Activated T-helper 17 cell treated with anti-CD3 and anti-CD28 coated beads, Interleukin-2, amount 50 U/mL, for 72 hours (primary cell): ENCODE data around the gene RFX2. TPM values are rescaled to one million over a fixed set of nuclear protein-coding genes. Genes with fewer than 3 reads are reported as not detected.
"Not testable (repeated sequence)": the region's sequence is repeated elsewhere in the genome, so short reads cannot be mapped to it uniquely, and the experiment has no call there.

Source experiments
- ATAC-seq: fragments of 150-1000 bp; cut with Tn5 transposase; replicated peaks from 2 replicates; pipeline ENCODE4 v1.10.0; 2021; ENCODE audit warnings: mild to moderate bottlenecking, moderate library complexity
- H3K27ac Mint-ChIP-seq: one replicate; pipeline ENCODE4 v1.8.0; 2022; ENCODE audit warnings: mixed read lengths
- H3K27me3 Mint-ChIP-seq: one replicate; pipeline ENCODE4 v1.8.0; 2022; ENCODE audit warnings: mixed read lengths
- H3K36me3 Mint-ChIP-seq: one replicate; pipeline ENCODE4 v1.8.0; 2022; ENCODE audit warnings: low read depth, mild to moderate bottlenecking, mixed read lengths
- H3K4me1 Mint-ChIP-seq: one replicate; pipeline ENCODE4 v1.8.0; 2022; ENCODE audit warnings: mixed read lengths
- H3K4me3 Mint-ChIP-seq: one replicate; pipeline ENCODE4 v1.8.0; 2022; ENCODE audit warnings: mild to moderate bottlenecking, mixed read lengths
- H3K9me3 Mint-ChIP-seq: one replicate; pipeline ENCODE4 v1.8.0; 2022; ENCODE audit warnings: mixed read lengths
- total RNA-seq, 2 donors: library from RNA; stranded (reverse); gene quantifications; one replicate each; pipeline ENCODE4 v1.2.3, GENCODE V29; 2022

RFX2 gene
- total RNA-seq, 2 donors from 2014 or later, result 9.7 to 20.7 TPM

GRCh38 chr19:5972355-5972731 is 138.0 kb downstream of the RFX2 start:
- Mint-ChIP-seq H3K27me3 (no peaks in the 10 kb centered on the region), H3K4me1 (peaks cover 57% of the 10 kb centered on the region), H3K36me3 (peaks cover 65% of the 10 kb centered on the region), H3K9me3 (no peaks in the 10 kb centered on the region), H3K4me3 (no peak overlapping the region), H3K27ac (peak overlapping the region; percentile 70)
- ATAC-seq, result no peak

GRCh38 chr19:5971714-5972354 is 138.5 kb downstream of the RFX2 start:
- H3K9me3 Mint-ChIP-seq, result no peaks in the 10 kb centered on the region
- peaks cover 65% of the 10 kb centered on the region for H3K36me3 Mint-ChIP-seq
- no peak overlapping the region for H3K4me3 Mint-ChIP-seq
- no peak for ATAC-seq
- peaks cover 55% of the 10 kb centered on the region for H3K4me1 Mint-ChIP-seq
- H3K27ac Mint-ChIP-seq, result peak overlapping the region; percentile 70
- no peaks in the 10 kb centered on the region for H3K27me3 Mint-ChIP-seq

- Mint-ChIP-seq H3K36me3 (peaks cover 50% of the 10 kb centered on the region), H3K27me3 (no peaks in the 10 kb centered on the region), H3K27ac (peak overlapping the region; percentile 77), H3K9me3 (no peaks in the 10 kb centered on the region), H3K4me3 (no peak overlapping the region), H3K4me1 (peaks cover 40% of the 10 kb centered on the region)
- ATAC-seq, result no peak
Measured at GRCh38 chr19:5969476-5969875, 140.8 kb downstream of the RFX2 start.

- Mint-ChIP-seq H3K27me3 (no peaks in the 10 kb centered on the region), H3K4me3 (peak overlapping the region; percentile 63), H3K9me3 (no peaks in the 10 kb centered on the region), H3K4me1 (peaks cover 43% of the 10 kb centered on the region), H3K36me3 (peaks cover 49% of the 10 kb centered on the region), H3K27ac (peak overlapping the region; percentile 77)
- no peak for ATAC-seq
Measured at GRCh38 chr19:5968431-5969373, 141.6 kb downstream of the RFX2 start.

- Mint-ChIP-seq H3K4me3 (peak overlapping the region; percentile 63), H3K27me3 (no peaks in the 10 kb centered on the region), H3K36me3 (peaks cover 49% of the 10 kb centered on the region), H3K9me3 (no peaks in the 10 kb centered on the region), H3K4me1 (peaks cover 44% of the 10 kb centered on the region), H3K27ac (peak overlapping the region; percentile 77)
- peak; percentile 85 for ATAC-seq
Measured at GRCh38 chr19:5967994-5968430, 142.3 kb downstream of the RFX2 start.

- no peak for ATAC-seq
Measured at GRCh38 chr19:5967571-5967970, 142.7 kb downstream of the RFX2 start.

GRCh38 chr19:5966941-5967340 is 143.4 kb downstream of the RFX2 start:
- Mint-ChIP-seq H3K9me3 (no peaks in the 10 kb centered on the region), H3K27ac (peak overlapping the region; percentile 92), H3K36me3 (peaks cover 45% of the 10 kb centered on the region), H3K27me3 (no peaks in the 10 kb centered on the region), H3K4me1 (peaks cover 46% of the 10 kb centered on the region), H3K4me3 (peak overlapping the region; percentile 63)
- ATAC-seq, result no peak

More at GRCh38 chr19:5967571-5967970, 142.7 kb downstream of the RFX2 start:
- H3K27ac Mint-ChIP-seq, result peak overlapping the region; percentile 77
- peaks cover 46% of the 10 kb centered on the region for H3K4me1 Mint-ChIP-seq
- H3K27me3 Mint-ChIP-seq, result no peaks in the 10 kb centered on the region
- peaks cover 46% of the 10 kb centered on the region for H3K36me3 Mint-ChIP-seq
- no peaks in the 10 kb centered on the region for H3K9me3 Mint-ChIP-seq
- peak overlapping the region; percentile 63 for H3K4me3 Mint-ChIP-seq

GRCh38 chr19:5966215-5966614 is 144.1 kb downstream of the RFX2 start:
- peaks cover 44% of the 10 kb centered on the region for H3K4me1 Mint-ChIP-seq
- H3K36me3 Mint-ChIP-seq, result peaks cover 43% of the 10 kb centered on the region
- peak overlapping the region; percentile 39 for H3K4me3 Mint-ChIP-seq
- H3K9me3 Mint-ChIP-seq, result no peaks in the 10 kb centered on the region
- peak overlapping the region; percentile 92 for H3K27ac Mint-ChIP-seq
- H3K27me3 Mint-ChIP-seq, result no peaks in the 10 kb centered on the region
- no peak for ATAC-seq

GRCh38 chr19:5964816-5965565 is 145.3 kb downstream of the RFX2 start:
- Mint-ChIP-seq H3K9me3 (no peaks in the 10 kb centered on the region), H3K27ac (peak overlapping the region; percentile 92), H3K27me3 (no peaks in the 10 kb centered on the region)

GRCh38 chr19:5963855-5964254 is 146.4 kb downstream of the RFX2 start:
- Mint-ChIP-seq H3K36me3 (peaks cover 42% of the 10 kb centered on the region), H3K4me3 (peak overlapping the region; percentile 23), H3K27me3 (no peaks in the 10 kb centered on the region), H3K4me1 (peaks cover 53% of the 10 kb centered on the region), H3K27ac (peak overlapping the region; percentile 92), H3K9me3 (no peaks in the 10 kb centered on the region)
- no peak for ATAC-seq

More at GRCh38 chr19:5964816-5965565, 145.3 kb downstream of the RFX2 start:
- peaks cover 53% of the 10 kb centered on the region for H3K4me1 Mint-ChIP-seq
- ATAC-seq, result no peak
- H3K36me3 Mint-ChIP-seq, result peaks cover 43% of the 10 kb centered on the region
- H3K4me3 Mint-ChIP-seq, result peak overlapping the region; percentile 39

- ATAC-seq, H3K9me3 Mint-ChIP-seq, H3K27me3 Mint-ChIP-seq: not testable (repeated sequence)
- H3K4me1 Mint-ChIP-seq, result peaks cover 47% of the 10 kb centered on the region
- peak overlapping the region; percentile 82 for H3K4me3 Mint-ChIP-seq
- H3K27ac Mint-ChIP-seq, result peak overlapping the region; percentile 92
- peaks cover 36% of the 10 kb centered on the region for H3K36me3 Mint-ChIP-seq
Measured at GRCh38 chr19:5963259-5963658, 147.0 kb downstream of the RFX2 start.

- Mint-ChIP-seq H3K4me1 (peaks cover 42% of the 10 kb centered on the region), H3K36me3 (peaks cover 31% of the 10 kb centered on the region), H3K27ac (peak overlapping the region; percentile 92), H3K27me3 (no peaks in the 10 kb centered on the region), H3K9me3 (no peaks in the 10 kb centered on the region), H3K4me3 (peak overlapping the region; percentile 82)
- peak; percentile 93 for ATAC-seq
Measured at GRCh38 chr19:5961969-5962945, 148.0 kb downstream of the RFX2 start.

GRCh38 chr19:5961641-5961968 is 148.7 kb downstream of the RFX2 start:
- peak; percentile 39 for ATAC-seq
- Mint-ChIP-seq H3K4me1 (peaks cover 43% of the 10 kb centered on the region), H3K27ac (peak overlapping the region; percentile 92), H3K36me3 (peaks cover 32% of the 10 kb centered on the region), H3K4me3 (peak overlapping the region; percentile 82)
- not testable (repeated sequence) for H3K27me3 Mint-ChIP-seq, H3K9me3 Mint-ChIP-seq
